ENCODE measurements around the gene OLFML1. TPM values are rescaled to one million over a fixed set of nuclear protein-coding genes. Genes with fewer than 3 reads are reported as not detected.

OLFML1 gene
- total RNA-seq, 2 donors from 2014 or later, result 0.81 to 1.5 TPM

DNA sequence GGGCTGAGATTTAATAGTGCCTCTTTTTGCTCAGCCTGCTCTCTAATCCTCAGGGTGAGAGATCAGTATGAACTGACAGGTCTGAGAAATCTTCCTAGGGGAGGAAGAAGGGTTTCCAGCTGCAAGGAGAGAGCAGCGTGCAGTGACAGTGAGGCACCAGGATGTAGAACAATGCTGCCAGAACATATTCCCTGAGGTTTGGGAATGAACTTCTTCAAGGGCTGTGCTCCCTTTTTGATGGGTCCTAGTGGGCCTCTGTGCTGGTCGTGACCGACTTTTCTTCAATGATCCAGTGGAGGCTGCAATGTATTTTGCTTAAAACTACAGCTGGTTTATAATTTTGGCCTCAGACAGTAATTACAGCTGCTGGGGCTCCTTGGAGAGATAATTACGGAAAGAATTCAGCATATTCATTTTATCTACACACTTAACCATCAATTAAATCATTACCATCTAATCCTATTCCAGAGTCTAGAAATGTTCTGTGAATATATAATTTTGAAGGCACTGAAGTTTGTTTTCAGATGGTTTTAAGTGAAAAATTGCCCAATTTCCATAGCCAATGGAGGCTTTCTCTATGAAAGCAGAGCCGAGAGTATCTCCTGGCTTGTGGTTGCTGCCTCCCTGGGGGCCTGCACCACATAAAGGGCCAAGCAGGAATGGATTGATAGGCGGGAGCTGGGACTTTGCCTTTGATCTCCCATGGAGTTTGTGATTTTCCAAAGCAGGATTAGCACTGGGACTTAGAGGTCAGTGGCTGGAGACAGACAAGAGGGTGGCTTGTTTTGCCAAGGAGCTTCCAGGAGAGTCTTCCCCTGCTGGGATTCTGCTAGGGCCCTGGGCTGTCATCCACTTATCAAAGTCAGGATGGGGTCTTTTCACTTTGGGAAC is 41.0 kb upstream of the OLFML1 start:
- Histone ChIP-seq H3K27me3 (ENCODE audit: control insufficient read depth, insufficient read depth, low read length, poor library complexity, severe bottlenecking) (peaks cover 16% of the 10 kb centered on the region), H3K9me3 (ENCODE audit: control insufficient read depth, low read length) (no peaks in the 10 kb centered on the region), H3K36me3 (ENCODE audit: control insufficient read depth, insufficient read depth, low read length) (no peaks in the 10 kb centered on the region), H3K4me1 (ENCODE audit: control insufficient read depth, insufficient read depth, low read length) (peaks cover 30% of the 10 kb centered on the region), H3K4me3 (ENCODE audit: low read length) (no peak overlapping the region), H3K27ac (ENCODE audit: low read depth, low read length) (no peak overlapping the region), H3K9ac (ENCODE audit: extremely low read depth, low read length, poor library complexity, severe bottlenecking) (no peak overlapping the region)
- Mint-ChIP-seq H3K9me3 (no peaks in the 10 kb centered on the region), H3K36me3 (ENCODE audit: low read depth) (no peaks in the 10 kb centered on the region), H3K27me3 (ENCODE audit: insufficient read depth) (peaks cover 22% of the 10 kb centered on the region), H3K4me3 (no peak overlapping the region), H3K4me1 (peaks cover 50% of the 10 kb centered on the region), H3K27ac (peak overlapping the region; percentile 70)
- 64 to 81% methylated on average over 4 to 6 of the region's 6 CpGs for WGBS, 2 experiments (ENCODE audit: insufficient coverage in 1 of 2, insufficient read length in 1 of 2)
- TF ChIP-seq, protein P1, sequence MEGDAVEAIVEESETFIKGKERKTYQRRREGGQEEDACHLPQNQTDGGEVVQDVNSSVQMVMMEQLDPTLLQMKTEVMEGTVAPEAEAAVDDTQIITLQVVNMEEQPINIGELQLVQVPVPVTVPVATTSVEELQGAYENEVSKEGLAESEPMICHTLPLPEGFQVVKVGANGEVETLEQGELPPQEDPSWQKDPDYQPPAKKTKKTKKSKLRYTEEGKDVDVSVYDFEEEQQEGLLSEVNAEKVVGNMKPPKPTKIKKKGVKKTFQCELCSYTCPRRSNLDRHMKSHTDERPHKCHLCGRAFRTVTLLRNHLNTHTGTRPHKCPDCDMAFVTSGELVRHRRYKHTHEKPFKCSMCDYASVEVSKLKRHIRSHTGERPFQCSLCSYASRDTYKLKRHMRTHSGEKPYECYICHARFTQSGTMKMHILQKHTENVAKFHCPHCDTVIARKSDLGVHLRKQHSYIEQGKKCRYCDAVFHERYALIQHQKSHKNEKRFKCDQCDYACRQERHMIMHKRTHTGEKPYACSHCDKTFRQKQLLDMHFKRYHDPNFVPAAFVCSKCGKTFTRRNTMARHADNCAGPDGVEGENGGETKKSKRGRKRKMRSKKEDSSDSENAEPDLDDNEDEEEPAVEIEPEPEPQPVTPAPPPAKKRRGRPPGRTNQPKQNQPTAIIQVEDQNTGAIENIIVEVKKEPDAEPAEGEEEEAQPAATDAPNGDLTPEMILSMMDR (conservative IDR thresholded peaks at IDR 0.05), result no peak
- DNase-seq, result peak; percentile 81

DNA sequence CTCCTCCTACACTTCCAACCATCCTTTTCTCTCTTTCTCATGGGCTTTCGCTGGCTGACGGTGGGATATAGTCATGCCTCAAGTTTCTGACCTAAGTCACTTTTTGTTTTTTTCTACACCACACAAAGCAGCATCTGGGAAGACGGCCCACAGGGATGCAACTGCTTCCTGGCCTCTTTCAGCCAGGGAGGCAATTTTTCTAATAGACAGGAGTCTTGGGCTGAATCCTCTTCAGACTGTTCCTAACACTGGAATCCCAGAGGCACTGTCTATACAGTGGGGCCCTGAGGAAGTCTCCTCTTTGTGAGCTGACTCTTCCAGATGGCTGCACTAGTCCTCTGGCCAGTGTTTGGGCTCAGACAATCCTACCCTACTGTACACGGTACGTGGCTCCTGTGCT is 39.7 kb upstream of the OLFML1 start:
- Histone ChIP-seq H3K4me1 (ENCODE audit: control insufficient read depth, insufficient read depth, low read length) (peaks cover 41% of the 10 kb centered on the region), H3K27ac (ENCODE audit: low read depth, low read length) (no peak overlapping the region), H3K4me3 (ENCODE audit: low read length) (no peak overlapping the region), H3K27me3 (ENCODE audit: control insufficient read depth, insufficient read depth, low read length, poor library complexity, severe bottlenecking) (peaks cover 24% of the 10 kb centered on the region), H3K9ac (ENCODE audit: extremely low read depth, low read length, poor library complexity, severe bottlenecking) (no peak overlapping the region), H3K36me3 (ENCODE audit: control insufficient read depth, insufficient read depth, low read length) (no peaks in the 10 kb centered on the region), H3K9me3 (ENCODE audit: control insufficient read depth, low read length) (no peaks in the 10 kb centered on the region)
- Mint-ChIP-seq H3K27ac (no peak overlapping the region), H3K36me3 (ENCODE audit: low read depth) (no peaks in the 10 kb centered on the region), H3K4me1 (peaks cover 60% of the 10 kb centered on the region), H3K4me3 (no peak overlapping the region), H3K9me3 (no peaks in the 10 kb centered on the region), H3K27me3 (ENCODE audit: insufficient read depth) (peaks cover 30% of the 10 kb centered on the region)
- TF ChIP-seq, protein P1 (conservative IDR thresholded peaks at IDR 0.05), result no peak
- 86 to 92% methylated on average over 4 to 5 of the region's 5 CpGs for WGBS, 2 experiments (ENCODE audit: insufficient coverage in 1 of 2, insufficient read length in 1 of 2)
- no peak for DNase-seq

DNA sequence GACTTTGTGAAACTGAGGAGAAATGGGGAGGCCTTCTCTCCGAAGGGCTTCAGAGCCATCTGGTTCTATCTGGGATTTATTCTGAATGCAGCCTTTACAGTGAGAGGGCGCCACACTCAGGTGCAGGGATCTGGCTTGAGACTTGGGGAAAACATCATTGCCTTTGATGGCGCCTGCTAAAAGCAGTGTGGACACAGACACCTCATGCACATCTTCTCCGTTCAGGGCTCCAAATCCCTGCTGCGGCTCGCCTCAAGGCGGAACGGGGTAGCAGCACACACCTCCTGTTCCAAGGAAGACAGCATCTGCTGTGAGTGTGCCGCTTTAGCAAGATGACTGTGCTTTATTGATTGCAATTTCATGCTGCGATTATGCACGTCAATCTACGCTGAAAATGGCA is 37.1 kb upstream of the OLFML1 start:
- Histone ChIP-seq H3K4me1 (ENCODE audit: control insufficient read depth, insufficient read depth, low read length) (peaks cover 44% of the 10 kb centered on the region), H3K27ac (ENCODE audit: low read depth, low read length) (no peak overlapping the region), H3K9me3 (ENCODE audit: control insufficient read depth, low read length) (no peaks in the 10 kb centered on the region), H3K4me3 (ENCODE audit: low read length) (no peak overlapping the region), H3K27me3 (ENCODE audit: control insufficient read depth, insufficient read depth, low read length, poor library complexity, severe bottlenecking) (peaks cover 24% of the 10 kb centered on the region), H3K36me3 (ENCODE audit: control insufficient read depth, insufficient read depth, low read length) (no peaks in the 10 kb centered on the region), H3K9ac (ENCODE audit: extremely low read depth, low read length, poor library complexity, severe bottlenecking) (no peak overlapping the region)
- no peaks in the 10 kb centered on the region for H3K9me3 Mint-ChIP-seq
- H3K4me1 Mint-ChIP-seq, result peaks cover 67% of the 10 kb centered on the region
- DNase-seq, result peak; percentile 79
- TF ChIP-seq, protein P1 (conservative IDR thresholded peaks at IDR 0.05), result peak; percentile 71
- H3K27me3 Mint-ChIP-seq (ENCODE audit: insufficient read depth), result peaks cover 36% of the 10 kb centered on the region
- 84% methylated on average over 12 of the region's 12 CpGs for WGBS, 2 experiments (ENCODE audit: insufficient coverage in 1 of 2, insufficient read length in 1 of 2)
- no peaks in the 10 kb centered on the region for H3K36me3 Mint-ChIP-seq (ENCODE audit: low read depth)
- H3K27ac Mint-ChIP-seq, result no peak overlapping the region
- no peak overlapping the region for H3K4me3 Mint-ChIP-seq

Data from endodermal cell (in vitro differentiated cells).